GM12892 (cell line): ENCODE data around the gene SEPTIN8.

Experiments used
- POLR2A ChIP-seq: IDR thresholded peaks from 2 replicates; pipeline ENCODE4 v1.6.1; 2011; ENCODE audit warnings: low read depth, low read length, control low read depth
- POLR2AphosphoS5 ChIP-seq: IDR thresholded peaks from 2 replicates; pipeline ENCODE4 v1.6.1; 2011; ENCODE audit warnings: low read depth, low read length, control low read depth
- TAF1 ChIP-seq: IDR thresholded peaks from 2 replicates; pipeline ENCODE4 v1.6.1; 2011; ENCODE audit warnings: low read depth, mild to moderate bottlenecking, control low read depth, low read length, borderline replicate concordance

DNA sequence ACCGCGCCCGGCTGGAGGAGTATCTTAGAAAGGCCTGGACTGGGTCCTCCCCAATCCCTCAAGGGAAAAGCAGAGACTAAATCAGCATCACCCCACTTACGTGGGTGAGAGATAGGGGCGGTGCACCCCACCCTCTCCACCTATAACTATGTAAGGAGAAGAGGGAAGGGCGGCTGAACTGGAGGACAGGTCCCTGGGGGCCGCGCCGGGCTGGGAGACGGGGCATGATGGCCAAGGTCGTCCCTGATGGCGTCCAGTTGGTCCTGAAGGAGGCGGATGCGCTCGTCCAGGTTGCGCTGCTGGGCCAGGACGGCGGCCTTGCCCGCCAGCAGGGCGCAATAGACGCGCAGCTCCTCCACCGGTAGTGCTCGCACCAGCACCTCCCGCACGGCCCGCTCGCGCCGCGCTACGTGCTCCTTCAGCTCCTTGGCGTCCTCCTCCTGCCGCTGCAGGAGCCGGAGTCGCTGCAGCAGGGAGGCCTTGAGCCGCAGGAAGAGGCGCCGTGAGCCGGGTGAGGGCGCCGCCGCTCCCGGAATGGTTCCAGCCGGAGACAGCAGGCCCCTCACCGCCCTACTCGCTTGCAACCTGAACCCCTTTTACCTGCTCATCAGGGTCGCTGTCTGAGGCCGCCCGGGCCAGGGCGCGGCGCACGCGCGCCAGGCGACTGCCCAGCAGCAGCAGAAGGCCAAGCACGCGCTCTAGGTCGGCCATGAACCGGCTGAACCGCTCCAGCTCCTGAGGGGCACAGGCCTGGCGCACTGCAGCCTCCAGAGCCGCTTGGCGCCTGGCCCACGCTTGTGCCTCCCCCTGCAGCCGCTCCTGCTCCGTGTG, 45.8 kb upstream of the SEPTIN8 start:
- TF ChIP-seq POLR2AphosphoS5: no peak
- no peak for TF ChIP-seq POLR2A
- no peak for TF ChIP-seq TAF1
